Measurements from ENCODE around the gene FBXL19. TPM values are rescaled to one million over a fixed set of nuclear protein-coding genes. Genes with fewer than 3 reads are reported as not detected.

Gene FBXL19
- total RNA-seq, 1 donor from 2014 or later = 76.8 TPM

DNA sequence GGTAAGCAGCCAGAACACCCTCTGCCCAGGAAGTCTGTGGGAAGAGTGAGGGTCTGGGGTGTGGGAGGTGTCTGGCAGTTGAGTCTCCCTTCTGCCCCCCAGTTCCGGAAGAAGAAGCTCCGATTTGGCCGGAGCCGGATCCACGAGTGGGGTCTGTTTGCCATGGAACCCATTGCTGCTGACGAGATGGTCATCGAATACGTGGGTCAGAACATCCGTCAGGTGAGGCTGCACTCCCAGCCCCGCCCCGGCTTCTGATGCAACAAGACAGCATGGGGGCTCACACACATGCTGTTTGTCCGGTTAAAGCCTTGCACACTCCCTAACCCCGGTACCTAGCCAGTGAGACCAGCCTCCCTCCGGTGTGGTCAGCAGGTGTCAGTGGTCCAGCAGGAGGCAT lies 57.6 kb downstream of the FBXL19 start:
- no peak overlapping the region for H3K4me3 Mint-ChIP-seq (ENCODE audit: unreplicated experiment)
- DNase-seq = no peak
- TF ChIP-seq, protein P1, sequence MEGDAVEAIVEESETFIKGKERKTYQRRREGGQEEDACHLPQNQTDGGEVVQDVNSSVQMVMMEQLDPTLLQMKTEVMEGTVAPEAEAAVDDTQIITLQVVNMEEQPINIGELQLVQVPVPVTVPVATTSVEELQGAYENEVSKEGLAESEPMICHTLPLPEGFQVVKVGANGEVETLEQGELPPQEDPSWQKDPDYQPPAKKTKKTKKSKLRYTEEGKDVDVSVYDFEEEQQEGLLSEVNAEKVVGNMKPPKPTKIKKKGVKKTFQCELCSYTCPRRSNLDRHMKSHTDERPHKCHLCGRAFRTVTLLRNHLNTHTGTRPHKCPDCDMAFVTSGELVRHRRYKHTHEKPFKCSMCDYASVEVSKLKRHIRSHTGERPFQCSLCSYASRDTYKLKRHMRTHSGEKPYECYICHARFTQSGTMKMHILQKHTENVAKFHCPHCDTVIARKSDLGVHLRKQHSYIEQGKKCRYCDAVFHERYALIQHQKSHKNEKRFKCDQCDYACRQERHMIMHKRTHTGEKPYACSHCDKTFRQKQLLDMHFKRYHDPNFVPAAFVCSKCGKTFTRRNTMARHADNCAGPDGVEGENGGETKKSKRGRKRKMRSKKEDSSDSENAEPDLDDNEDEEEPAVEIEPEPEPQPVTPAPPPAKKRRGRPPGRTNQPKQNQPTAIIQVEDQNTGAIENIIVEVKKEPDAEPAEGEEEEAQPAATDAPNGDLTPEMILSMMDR (IDR thresholded peaks at IDR 0.05; ENCODE audit: partially characterized antibody, unreplicated experiment) = no peak
- H3K27ac Mint-ChIP-seq (ENCODE audit: unreplicated experiment) = no peak overlapping the region
- H3K9me3 Mint-ChIP-seq (ENCODE audit: unreplicated experiment) = peaks cover 7% of the 10 kb centered on the region
- no peaks in the 10 kb centered on the region for H3K4me1 Mint-ChIP-seq (ENCODE audit: low read depth, unreplicated experiment)
- peaks cover 13% of the 10 kb centered on the region for H3K27me3 Mint-ChIP-seq (ENCODE audit: unreplicated experiment)
- peaks cover 5% of the 10 kb centered on the region for H3K36me3 Mint-ChIP-seq (ENCODE audit: unreplicated experiment)

DNA sequence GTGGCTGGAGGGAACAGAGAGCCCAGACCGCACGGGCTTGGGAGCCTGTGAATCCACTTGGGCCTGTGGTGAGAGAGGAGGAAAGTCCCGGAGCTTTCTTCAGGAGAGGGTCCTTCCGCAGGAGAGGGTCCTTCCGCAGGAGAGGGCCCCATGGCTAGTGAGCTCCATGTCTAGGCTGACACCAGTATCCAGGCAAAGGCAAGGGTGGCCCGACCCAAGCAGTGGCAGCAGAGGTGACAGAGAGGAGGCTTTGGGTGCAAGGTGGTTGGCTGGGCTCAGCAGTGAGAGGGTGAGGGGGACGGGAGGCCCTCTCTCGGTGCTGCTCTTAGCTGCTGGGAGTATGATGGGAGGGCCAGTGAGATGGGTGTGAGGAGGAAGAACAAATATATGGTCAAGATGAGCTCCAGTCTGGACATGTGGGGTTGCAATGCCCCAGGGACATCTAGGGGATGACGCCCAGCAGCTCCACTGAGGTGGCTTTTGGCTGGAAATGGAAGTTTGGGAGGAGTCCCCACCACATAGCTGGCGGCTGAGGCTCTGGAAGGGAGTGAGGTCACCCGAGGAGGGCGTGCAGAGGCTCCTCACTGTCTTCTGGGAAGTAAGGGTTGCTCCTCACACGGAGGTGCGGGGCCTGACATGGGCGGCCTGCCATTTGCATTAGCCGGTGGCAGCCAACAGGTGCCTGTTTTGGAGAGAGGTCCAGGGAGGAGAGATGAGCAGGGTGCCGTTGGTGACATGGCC lies 59.3 kb downstream of the FBXL19 start:
- Mint-ChIP-seq H3K4me1 (ENCODE audit: low read depth, unreplicated experiment) (no peaks in the 10 kb centered on the region), H3K36me3 (ENCODE audit: unreplicated experiment) (peaks cover 5% of the 10 kb centered on the region), H3K27ac (ENCODE audit: unreplicated experiment) (peak overlapping the region; percentile 8), H3K9me3 (ENCODE audit: unreplicated experiment) (peaks cover 11% of the 10 kb centered on the region), H3K4me3 (ENCODE audit: unreplicated experiment) (no peak overlapping the region), H3K27me3 (ENCODE audit: unreplicated experiment) (peaks cover 10% of the 10 kb centered on the region)
- DNase-seq = no peak
- TF ChIP-seq, protein P1 (IDR thresholded peaks at IDR 0.05; ENCODE audit: partially characterized antibody, unreplicated experiment) = no peak

DNA sequence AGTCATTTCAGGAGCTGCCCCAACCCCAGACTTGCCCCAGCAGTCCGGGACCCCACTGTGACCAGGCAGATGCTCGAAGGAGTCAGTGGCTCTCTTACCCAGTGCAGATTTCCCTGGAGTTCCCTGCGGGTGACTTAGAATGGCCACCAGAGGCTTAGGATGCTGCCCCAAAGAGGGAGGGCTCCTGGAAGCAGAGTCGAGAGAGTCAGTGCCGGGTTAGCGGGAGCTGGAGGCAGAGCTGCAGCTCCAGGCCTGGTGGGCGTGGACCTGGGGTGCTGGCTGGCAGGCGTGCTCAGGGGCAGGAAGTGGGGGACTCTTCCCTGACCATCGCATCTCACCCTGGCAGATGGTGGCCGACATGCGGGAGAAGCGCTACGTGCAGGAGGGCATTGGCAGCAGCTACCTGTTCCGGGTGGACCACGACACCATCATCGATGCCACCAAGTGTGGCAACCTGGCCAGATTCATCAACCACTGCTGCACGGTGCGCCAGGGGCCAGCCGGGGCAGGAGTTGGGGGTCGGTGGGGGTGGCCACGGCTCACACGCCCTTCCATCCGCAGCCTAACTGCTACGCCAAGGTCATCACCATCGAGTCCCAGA lies 60.0 kb downstream of the FBXL19 start:
- no peak overlapping the region for H3K4me3 Mint-ChIP-seq (ENCODE audit: unreplicated experiment)
- DNase-seq = no peak
- peaks cover 11% of the 10 kb centered on the region for H3K9me3 Mint-ChIP-seq (ENCODE audit: unreplicated experiment)
- TF ChIP-seq, protein P1 (IDR thresholded peaks at IDR 0.05; ENCODE audit: partially characterized antibody, unreplicated experiment) = no peak
- peaks cover 5% of the 10 kb centered on the region for H3K36me3 Mint-ChIP-seq (ENCODE audit: unreplicated experiment)
- H3K4me1 Mint-ChIP-seq (ENCODE audit: low read depth, unreplicated experiment) = no peaks in the 10 kb centered on the region
- peaks cover 10% of the 10 kb centered on the region for H3K27me3 Mint-ChIP-seq (ENCODE audit: unreplicated experiment)
- no peak overlapping the region for H3K27ac Mint-ChIP-seq (ENCODE audit: unreplicated experiment)

DNA sequence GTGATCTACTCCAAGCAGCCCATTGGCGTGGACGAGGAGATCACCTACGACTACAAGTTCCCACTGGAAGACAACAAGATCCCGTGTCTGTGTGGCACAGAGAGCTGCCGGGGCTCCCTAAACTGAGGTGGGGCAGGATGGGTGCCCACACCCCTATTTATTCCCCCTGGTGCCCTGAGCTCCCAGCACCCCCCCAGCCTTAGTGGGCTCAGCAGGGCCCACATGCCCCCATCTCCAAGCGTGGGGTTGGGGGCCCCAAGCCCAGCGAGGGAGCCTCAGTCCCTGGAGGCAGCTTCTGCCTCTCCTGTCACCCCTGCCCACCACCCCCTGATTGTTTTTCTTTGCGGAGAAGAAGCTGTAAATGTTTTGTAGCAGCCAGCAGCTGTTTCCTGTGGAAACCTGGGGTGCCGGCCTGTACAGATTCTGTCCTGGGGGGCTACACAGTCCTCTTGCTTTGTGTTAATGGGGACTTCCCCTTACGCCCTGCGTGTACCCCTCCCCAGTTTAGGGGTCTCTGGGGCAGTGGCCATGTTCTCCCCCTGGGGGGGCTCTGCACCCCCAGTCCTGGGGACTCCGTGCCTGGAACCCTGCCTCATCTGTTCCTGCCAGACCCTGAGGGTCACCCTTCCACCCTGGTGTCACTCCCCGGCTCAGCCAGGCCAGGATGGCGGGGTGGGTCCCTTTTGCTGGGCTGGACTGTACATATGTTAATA lies 60.7 kb downstream of the FBXL19 start:
- H3K27me3 Mint-ChIP-seq (ENCODE audit: unreplicated experiment) = peaks cover 7% of the 10 kb centered on the region
- H3K27ac Mint-ChIP-seq (ENCODE audit: unreplicated experiment) = no peak overlapping the region
- TF ChIP-seq, protein P1 (IDR thresholded peaks at IDR 0.05; ENCODE audit: partially characterized antibody, unreplicated experiment) = no peak
- H3K9me3 Mint-ChIP-seq (ENCODE audit: unreplicated experiment) = peaks cover 14% of the 10 kb centered on the region
- no peaks in the 10 kb centered on the region for H3K4me1 Mint-ChIP-seq (ENCODE audit: low read depth, unreplicated experiment)
- DNase-seq = no peak
- H3K36me3 Mint-ChIP-seq (ENCODE audit: unreplicated experiment) = peaks cover 5% of the 10 kb centered on the region
- H3K4me3 Mint-ChIP-seq (ENCODE audit: unreplicated experiment) = no peak overlapping the region
